T-helper 2 cell treated with Interferon-gamma antibody and Interleukin-4, amounts not matched to agents 5 μg/mL and 100 μg/mL, for 36 hours (primary cell): ENCODE results near the gene DNAJC8.

ENCODE experiments used
- DNase-seq: peaks from one replicate; pipeline ENCODE4 v3.0.0; 2021; ENCODE audit warnings: low spot score
- H3K27ac Mint-ChIP-seq: one replicate; pipeline ENCODE4 v1.8.0; 2021; ENCODE audit warnings: mild to moderate bottlenecking, mixed read lengths
- H3K27me3 Mint-ChIP-seq: one replicate; pipeline ENCODE4 v1.8.0; 2021; ENCODE audit warnings: low read depth, mixed read lengths
- H3K36me3 Mint-ChIP-seq: one replicate; pipeline ENCODE4 v1.8.0; 2021; ENCODE audit warnings: low read depth, mixed read lengths
- H3K4me1 Mint-ChIP-seq: one replicate; pipeline ENCODE4 v1.8.0; 2021; ENCODE audit warnings: low read depth, mixed read lengths
- H3K4me3 Mint-ChIP-seq: one replicate; pipeline ENCODE4 v1.8.0; 2022; ENCODE audit warnings: mild to moderate bottlenecking, moderate library complexity, mixed read lengths
- H3K9me3 Mint-ChIP-seq: one replicate; pipeline ENCODE4 v1.8.0; 2021; ENCODE audit warnings: mixed read lengths

The DNAJC8 gene, protein sequence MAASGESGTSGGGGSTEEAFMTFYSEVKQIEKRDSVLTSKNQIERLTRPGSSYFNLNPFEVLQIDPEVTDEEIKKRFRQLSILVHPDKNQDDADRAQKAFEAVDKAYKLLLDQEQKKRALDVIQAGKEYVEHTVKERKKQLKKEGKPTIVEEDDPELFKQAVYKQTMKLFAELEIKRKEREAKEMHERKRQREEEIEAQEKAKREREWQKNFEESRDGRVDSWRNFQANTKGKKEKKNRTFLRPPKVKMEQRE

GRCh38 chr1:28232558-28233263, at the start of gene DNAJC8:
Gene DNAJC8 (minus strand): TSS chr1:28233029. CDS start chr1:28232998, 31 bp downstream.
- Mint-ChIP-seq H3K27me3 (no peaks in the 10 kb centered on the region), H3K27ac (peak within 1 kb of the TSS; percentile 98), H3K36me3 (peaks cover 14% of the 10 kb centered on the region), H3K4me3 (peak within 1 kb of the TSS; percentile 98), H3K9me3 (no peaks in the 10 kb centered on the region), H3K4me1 (peaks cover 19% of the 10 kb centered on the region)
- peak; percentile 94 for DNase-seq

- Mint-ChIP-seq H3K4me3 (no peak overlapping the region), H3K27me3 (no peaks in the 10 kb centered on the region), H3K36me3 (peaks cover 20% of the 10 kb centered on the region), H3K9me3 (no peaks in the 10 kb centered on the region), H3K4me1 (peaks cover 4% of the 10 kb centered on the region), H3K27ac (no peak overlapping the region)
- DNase-seq: no peak
These were observed 49.0 kb upstream of the DNAJC8 start for GRCh38 chr1:28281608-28282425.

DNA sequence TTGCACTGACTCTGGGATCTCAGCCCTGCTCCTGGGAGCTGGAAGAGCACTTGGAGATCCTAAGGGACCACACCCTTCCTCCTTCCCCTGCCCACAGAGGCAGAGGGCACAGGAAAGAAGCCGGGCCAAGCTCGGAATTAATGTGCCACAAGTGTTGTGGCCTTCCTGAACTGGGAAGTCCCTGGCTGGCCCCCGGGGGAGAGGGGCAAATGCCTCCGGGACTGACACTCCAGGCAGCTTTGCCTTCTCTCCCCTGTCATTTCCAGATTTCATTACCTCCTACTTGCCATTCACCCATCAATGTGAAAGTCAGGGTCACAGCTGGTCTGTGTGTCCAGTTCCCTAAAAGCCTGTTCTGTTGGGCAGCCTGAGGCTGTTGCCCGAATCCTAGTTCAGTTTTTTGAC, 48.1 kb upstream of the DNAJC8 start:
- Mint-ChIP-seq H3K4me1 (peaks cover 4% of the 10 kb centered on the region), H3K27ac (no peak overlapping the region), H3K36me3 (peaks cover 20% of the 10 kb centered on the region), H3K4me3 (no peak overlapping the region), H3K9me3 (no peaks in the 10 kb centered on the region), H3K27me3 (no peaks in the 10 kb centered on the region)
- DNase-seq: no peak

- Mint-ChIP-seq H3K4me3 (no peak overlapping the region), H3K27me3 (no peaks in the 10 kb centered on the region), H3K9me3 (no peaks in the 10 kb centered on the region), H3K4me1 (peaks cover 4% of the 10 kb centered on the region), H3K36me3 (peaks cover 20% of the 10 kb centered on the region), H3K27ac (no peak overlapping the region)
- no peak for DNase-seq
These were observed 47.7 kb upstream of the DNAJC8 start for GRCh38 chr1:28280501-28280900.

- no peak for DNase-seq
- Mint-ChIP-seq H3K27ac (no peak overlapping the region), H3K9me3 (no peaks in the 10 kb centered on the region), H3K27me3 (no peaks in the 10 kb centered on the region), H3K4me3 (no peak overlapping the region), H3K36me3 (peaks cover 26% of the 10 kb centered on the region), H3K4me1 (peaks cover 4% of the 10 kb centered on the region)
These were observed 46.9 kb upstream of the DNAJC8 start for GRCh38 chr1:28279721-28280120.

DNA sequence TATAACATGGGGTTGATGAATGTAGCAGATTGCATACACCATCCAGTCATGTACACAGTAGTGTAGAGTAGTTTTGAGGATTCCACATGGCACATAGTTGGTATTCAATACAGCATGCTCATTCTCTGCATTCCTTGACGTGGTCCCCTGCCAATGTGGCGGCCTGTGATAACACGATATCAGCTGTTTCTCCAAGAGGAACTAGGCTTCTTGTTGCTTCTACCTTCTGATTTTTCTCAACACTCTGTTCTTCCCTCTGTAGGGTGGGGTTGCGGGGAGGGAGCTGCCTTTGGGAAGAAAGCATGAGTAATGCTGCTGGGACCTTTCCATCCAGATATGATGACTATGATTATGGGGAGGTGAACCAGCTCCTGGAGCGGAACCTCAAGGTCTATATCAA, 45.9 kb upstream of the DNAJC8 start:
- no peaks in the 10 kb centered on the region for H3K27me3 Mint-ChIP-seq
- no peak overlapping the region for H3K4me3 Mint-ChIP-seq
- DNase-seq: no peak
- no peak overlapping the region for H3K27ac Mint-ChIP-seq
- H3K36me3 Mint-ChIP-seq: peaks cover 26% of the 10 kb centered on the region
- H3K4me1 Mint-ChIP-seq: peaks cover 4% of the 10 kb centered on the region
- H3K9me3 Mint-ChIP-seq: no peaks in the 10 kb centered on the region

GRCh38 chr1:28273216-28273860, 40.5 kb upstream of the DNAJC8 start:
- Mint-ChIP-seq H3K4me3 (no peak overlapping the region), H3K9me3 (no peaks in the 10 kb centered on the region), H3K36me3 (peaks cover 16% of the 10 kb centered on the region), H3K4me1 (no peaks in the 10 kb centered on the region), H3K27ac (no peak overlapping the region), H3K27me3 (no peaks in the 10 kb centered on the region)
- no peak for DNase-seq

DNA sequence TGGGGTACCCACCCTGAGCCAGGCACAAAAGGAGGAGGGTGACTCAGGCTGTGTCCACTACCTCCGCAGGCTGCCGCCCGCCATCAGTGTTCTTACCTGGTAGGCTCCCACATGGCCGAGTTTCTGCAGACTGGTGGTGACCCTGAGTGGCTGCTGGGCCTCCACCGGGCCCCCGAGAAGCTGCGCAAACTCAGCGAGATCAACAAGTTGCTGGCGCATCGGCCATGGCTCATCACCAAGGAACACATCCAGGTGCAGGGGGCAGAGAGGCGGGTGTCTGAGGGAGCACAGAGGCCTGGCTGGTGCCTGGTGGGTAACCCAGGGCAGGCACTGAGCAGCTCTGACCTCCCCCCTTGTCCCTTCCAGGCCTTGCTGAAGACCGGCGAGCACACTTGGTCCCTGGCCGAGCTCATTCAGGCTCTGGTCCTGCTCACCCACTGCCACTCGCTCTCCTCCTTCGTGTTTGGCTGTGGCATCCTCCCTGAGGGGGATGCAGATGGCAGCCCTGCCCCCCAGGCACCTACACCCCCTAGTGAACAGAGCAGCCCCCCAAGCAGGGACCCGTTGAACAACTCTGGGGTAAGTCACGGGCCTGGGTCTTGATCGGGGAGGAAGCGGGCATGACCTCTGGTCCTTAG, 39.5 kb upstream of the DNAJC8 start:
- H3K9me3 Mint-ChIP-seq: no peaks in the 10 kb centered on the region
- no peak for DNase-seq
- H3K4me3 Mint-ChIP-seq: no peak overlapping the region
- H3K27me3 Mint-ChIP-seq: no peaks in the 10 kb centered on the region
- peaks cover 8% of the 10 kb centered on the region for H3K36me3 Mint-ChIP-seq
- H3K4me1 Mint-ChIP-seq: peaks cover 2% of the 10 kb centered on the region
- H3K27ac Mint-ChIP-seq: no peak overlapping the region

- peaks cover 2% of the 10 kb centered on the region for H3K36me3 Mint-ChIP-seq
- H3K9me3 Mint-ChIP-seq: no peaks in the 10 kb centered on the region
- no peaks in the 10 kb centered on the region for H3K27me3 Mint-ChIP-seq
- H3K4me1 Mint-ChIP-seq: peaks cover 2% of the 10 kb centered on the region
- no peak overlapping the region for H3K27ac Mint-ChIP-seq
- H3K4me3 Mint-ChIP-seq: no peak overlapping the region
- no peak for DNase-seq
These were observed 36.7 kb upstream of the DNAJC8 start for GRCh38 chr1:28269529-28269928.

- Mint-ChIP-seq H3K27me3 (no peaks in the 10 kb centered on the region), H3K9me3 (no peaks in the 10 kb centered on the region), H3K4me1 (peaks cover 6% of the 10 kb centered on the region), H3K27ac (no peak overlapping the region), H3K36me3 (peaks cover 5% of the 10 kb centered on the region), H3K4me3 (no peak overlapping the region)
- DNase-seq: no peak
These were observed 34.8 kb upstream of the DNAJC8 start for GRCh38 chr1:28267633-28268032.

DNA sequence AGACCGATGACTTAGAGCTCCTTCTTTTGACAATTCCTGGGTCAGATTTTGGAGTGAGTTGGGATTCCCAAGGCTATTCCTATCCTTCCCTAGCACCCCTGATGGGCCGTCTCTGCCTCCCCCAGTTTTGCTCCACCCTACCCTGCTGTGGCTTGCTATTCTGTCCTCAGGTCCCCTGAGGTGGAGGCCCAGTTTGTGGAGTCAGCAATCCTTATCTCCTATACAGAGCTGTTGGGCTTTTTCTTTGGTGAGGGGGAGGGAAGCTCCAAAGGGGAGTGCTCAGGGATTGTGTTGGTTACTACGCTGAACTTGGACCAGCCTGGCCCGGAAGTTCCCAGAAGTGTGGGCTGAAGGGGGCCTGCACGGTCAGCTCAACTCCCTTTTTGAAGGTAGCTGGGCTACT, 34.1 kb upstream of the DNAJC8 start:
- H3K9me3 Mint-ChIP-seq: no peaks in the 10 kb centered on the region
- no peaks in the 10 kb centered on the region for H3K27me3 Mint-ChIP-seq
- H3K27ac Mint-ChIP-seq: no peak overlapping the region
- DNase-seq: no peak
- peaks cover 5% of the 10 kb centered on the region for H3K36me3 Mint-ChIP-seq
- H3K4me3 Mint-ChIP-seq: no peak overlapping the region
- H3K4me1 Mint-ChIP-seq: peaks cover 6% of the 10 kb centered on the region

- Mint-ChIP-seq H3K27ac (no peak overlapping the region), H3K4me3 (no peak overlapping the region), H3K9me3 (no peaks in the 10 kb centered on the region), H3K36me3 (peaks cover 4% of the 10 kb centered on the region), H3K4me1 (peaks cover 15% of the 10 kb centered on the region), H3K27me3 (peaks cover 4% of the 10 kb centered on the region)
- no peak for DNase-seq
These were observed 32.7 kb upstream of the DNAJC8 start for GRCh38 chr1:28265577-28265976.

DNA sequence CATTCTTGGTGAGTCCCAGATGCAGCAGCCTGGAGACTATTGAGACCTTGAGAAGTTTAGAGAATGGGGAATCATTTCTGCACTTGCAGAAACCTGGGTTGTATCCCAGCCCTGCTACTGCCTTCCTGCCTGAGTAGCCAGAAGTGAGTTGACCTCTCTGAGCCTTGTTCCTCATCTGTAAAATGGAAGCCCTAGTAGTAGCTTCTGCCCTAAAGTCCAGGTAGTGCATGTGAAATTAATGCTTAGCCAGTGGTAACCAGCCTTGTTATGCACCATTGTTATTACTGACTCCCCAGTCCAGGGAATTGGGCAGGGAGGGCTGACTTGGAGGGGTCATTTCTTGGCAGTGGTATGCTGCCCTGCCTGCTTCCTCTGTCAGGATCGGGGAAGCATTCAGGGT, 32.1 kb upstream of the DNAJC8 start:
- Mint-ChIP-seq H3K36me3 (peaks cover 4% of the 10 kb centered on the region), H3K4me1 (peaks cover 16% of the 10 kb centered on the region), H3K27me3 (peaks cover 4% of the 10 kb centered on the region), H3K27ac (no peak overlapping the region), H3K4me3 (no peak overlapping the region), H3K9me3 (no peaks in the 10 kb centered on the region)
- DNase-seq: no peak
